Kidney (tissue), 14 donors: ENCODE results near the gene ASTN2. TPM values are rescaled to one million over a fixed set of nuclear protein-coding genes. Genes with fewer than 3 reads are reported as not detected.

Source experiments
- DNase-seq, 5 donors: peaks; one replicate each; pipeline ENCODE4 v3.0.0-alpha.2; 2013 to 2020
- FAIRE-seq: peaks from 2 replicates; lab custom pipeline; 2012; peaks lifted over from hg19 to GRCh38; lab: Jason Lieb, UNC
- H3K27ac ChIP-seq, 2 donors: one replicate each; pipeline ENCODE4 v1.7.0; 2013; ENCODE audit warnings: low read depth in 2 of 2, low read length in 2 of 2, inconsistent platforms in 1 of 2
- H3K27me3 ChIP-seq: one replicate; pipeline ENCODE4 v1.7.1; 2013; ENCODE audit warnings: low read length, inconsistent platforms; ENCODE audit not compliant: control insufficient read depth, insufficient read depth
- H3K36me3 ChIP-seq, 3 donors: one replicate each; pipeline versions ENCODE4 v1.7.0 to v1.7.1; 2013; ENCODE audit warnings: low read length in 3 of 3, control low read depth in 1 of 3, inconsistent platforms in 1 of 3; ENCODE audit not compliant: insufficient read depth in 3 of 3, control insufficient read depth in 2 of 3
- H3K4me1 ChIP-seq, 3 donors: one replicate each; pipeline versions ENCODE4 v1.7.0 to v1.7.1; 2013; ENCODE audit warnings: low read length in 3 of 3, inconsistent platforms in 1 of 3, low read depth in 1 of 3; ENCODE audit not compliant: control insufficient read depth in 2 of 3, insufficient read depth in 2 of 3
- H3K4me3 ChIP-seq, 3 donors: one replicate each; pipeline versions ENCODE4 v1.7.0 to v1.8.1; 2013; ENCODE audit warnings: low read length in 3 of 3, control low read depth in 1 of 3, inconsistent platforms in 1 of 3
- H3K9ac ChIP-seq, 3 donors: one replicate each; pipeline versions ENCODE4 v1.7.0 to v1.7.1; 2013; ENCODE audit warnings: low read length in 3 of 3, control low read depth in 1 of 3, inconsistent platforms in 1 of 3
- H3K9me3 ChIP-seq, 3 donors: one replicate each; pipeline versions ENCODE4 v1.7.0 to v1.7.1; 2013; ENCODE audit warnings: low read length in 3 of 3, control low read depth in 1 of 3, inconsistent platforms in 1 of 3; ENCODE audit not compliant: control insufficient read depth in 2 of 3, insufficient read depth in 1 of 3
- CTCF ChIP-seq: IDR thresholded peaks from 3 replicates; pipeline ENCODE4 v1.5.1; 2012; ENCODE audit warnings: mild to moderate bottlenecking, moderate library complexity, borderline replicate concordance; ENCODE audit not compliant: insufficient read depth; ENCODE audit errors: extremely low read depth
- intact Hi-C: fragments of 100-400 bp; cut with DNase I; formaldehyde crosslinking; loops from one replicate; pipeline ENCODE4 v1.11.1; 2022
- polyA plus RNA-seq: library from polyadenylated mRNA; stranded (reverse); fragments of 350-450 nt; fragmentation: Illumina TruSeq; extraction: RNeasy Lipid Tissue Mini Kit (QIAGEN cat#74804); gene quantifications from one replicate; pipeline ENCODE4 v1.2.3, GENCODE V29; 2014; ENCODE audit warnings: low read depth, low replicate concordance; ENCODE audit not compliant: insufficient read depth
- total RNA-seq: library from RNA; stranded (reverse); fragmentation: NEBNext Ultra II Directional; extraction: Animal tissue kit (Norgen Biotek cat#: 25700); gene quantifications from one replicate; pipeline ENCODE4 v1.2.1, GENCODE V29; 2021
- donor health status: control.
- donor health status: control.
- donor health status: control.
- donor health status: control.
- donor health status: control.
- donor health status: DM: yes; HTN: yes; CAD: no.
- donor health status: Normal renal cell carcinoma (clear cell type).

Gene ASTN2
- total and polyA plus RNA-seq, 2 donors from 2014 or later = 7.6 to 11.5 TPM

GRCh38 chr9:116944714-116945534 is 469.9 kb downstream of the ASTN2 start:
- TF ChIP-seq CTCF = no peak
- no peak overlapping the region for H3K9ac ChIP-seq
- H3K4me1 ChIP-seq = no peaks in the 10 kb centered on the region
- H3K9me3 ChIP-seq = no peaks in the 10 kb centered on the region
- FAIRE-seq (no peak), DNase-seq (no peak)
- no peaks in the 10 kb centered on the region for H3K36me3 ChIP-seq
- no peak overlapping the region for H3K4me3 ChIP-seq
- H3K27me3 ChIP-seq = no peaks in the 10 kb centered on the region
- no peak overlapping the region for H3K27ac ChIP-seq
- intact Hi-C loops = no loop called here

- Histone ChIP-seq H3K36me3 (no peaks in the 10 kb centered on the region), H3K4me3 (no peak overlapping the region), H3K9ac (no peak overlapping the region), H3K4me1 (no peaks in the 10 kb centered on the region), H3K27ac (no peak overlapping the region), H3K27me3 (no peaks in the 10 kb centered on the region), H3K9me3 (no peaks in the 10 kb centered on the region)
- TF ChIP-seq CTCF = no peak
- DNase-seq = no peak
- intact Hi-C loops = no loop called here
- FAIRE-seq = no peak
Measured at GRCh38 chr9:116943970-116944369, 470.9 kb downstream of the ASTN2 start.

GRCh38 chr9:116942593-116943061 is 472.2 kb downstream of the ASTN2 start:
- TF ChIP-seq CTCF = no peak
- Histone ChIP-seq H3K9me3 (no peaks in the 10 kb centered on the region), H3K4me3 (no peak overlapping the region), H3K27ac (no peak overlapping the region), H3K36me3 (no peaks in the 10 kb centered on the region), H3K27me3 (no peaks in the 10 kb centered on the region), H3K9ac (no peak overlapping the region), H3K4me1 (no peaks in the 10 kb centered on the region)
- DNase-seq (no peak), FAIRE-seq (no peak)
- intact Hi-C loops = no loop called here
